ENCODE results near the gene RBM47. TPM values are rescaled to one million over a fixed set of nuclear protein-coding genes. Genes with fewer than 3 reads are reported as not detected.

Gene RBM47
- total and polyA plus RNA-seq, 2 of the 4 experiments (the other 2 are of a cell fraction) = 0.44 to 1.1 TPM

DNA sequence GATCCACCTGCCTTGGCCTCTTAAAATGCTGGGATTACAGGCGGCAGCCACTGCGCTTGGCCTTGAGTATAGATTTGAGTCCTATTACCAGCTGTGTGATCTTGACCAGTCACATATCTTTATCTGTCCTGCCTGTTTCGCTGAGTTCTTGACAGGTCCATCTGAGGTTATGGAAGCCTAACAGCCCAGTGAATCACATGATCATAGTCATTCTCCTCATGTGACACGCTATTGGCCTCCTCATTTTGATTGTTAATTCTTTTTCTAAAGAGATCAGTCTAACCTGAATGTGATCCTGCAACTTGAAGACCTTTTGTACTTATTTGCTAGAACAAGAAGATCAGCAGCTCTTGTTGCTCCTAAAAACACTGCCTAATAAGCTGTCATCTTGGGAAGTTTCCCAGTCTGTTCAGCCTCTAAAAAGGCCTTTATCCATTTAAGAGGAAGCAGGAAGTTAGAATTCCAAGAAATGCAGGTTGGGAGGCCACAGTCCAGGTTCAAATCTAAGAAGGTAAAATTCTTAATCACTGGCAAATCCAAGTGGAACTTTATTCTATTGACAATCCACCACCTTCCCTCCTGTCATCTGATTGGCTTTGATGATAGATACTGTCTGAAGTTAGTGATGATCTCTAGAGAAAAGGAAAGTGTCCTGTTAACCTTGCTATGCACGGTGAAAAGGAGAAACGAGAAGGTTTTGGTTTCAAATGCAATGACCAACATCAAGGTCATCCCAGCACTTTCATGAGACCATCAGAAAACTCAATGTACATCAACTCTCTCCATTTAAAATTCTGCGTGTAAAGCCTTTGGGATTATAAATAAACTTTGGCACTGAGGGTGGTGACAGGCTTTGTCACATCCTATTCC, 207.6 kb downstream of the RBM47 start:
- no peak overlapping the region for H3K9ac ChIP-seq (ENCODE audit: low read depth, low read length)
- no peak overlapping the region for H2BK20ac ChIP-seq (ENCODE audit: low read depth, low read length)
- no peak overlapping the region for H3K18ac ChIP-seq (ENCODE audit: low read depth, low read length)
- no peak overlapping the region for H4K5ac ChIP-seq (ENCODE audit: low read depth, low read length)
- no peaks in the 10 kb centered on the region for H3K4me1 ChIP-seq (ENCODE audit: control insufficient read depth, insufficient read depth, low read length)
- no peak overlapping the region for H3K4me2 ChIP-seq (ENCODE audit: low read depth, low read length)
- no CpG with 5 or more reads among the region's 7 CpGs for WGBS, 2 experiments (ENCODE audit: extremely low coverage in 2 of 2, insufficient read length in 1 of 2)
- H3K56ac ChIP-seq (ENCODE audit: extremely low read depth, insufficient read depth, low read length) = no peak overlapping the region
- H3K23ac ChIP-seq (ENCODE audit: low read depth, low read length) = no peak overlapping the region
- no peak overlapping the region for H2AK9ac ChIP-seq (replicated peaks; ENCODE audit: low read depth, low read length, poor library complexity)
- no peak for TF ChIP-seq RAD21 (IDR thresholded peaks at IDR 0.05; ENCODE audit: low read length)
- TF ChIP-seq MXI1 (IDR thresholded peaks at IDR 0.05; ENCODE audit: borderline replicate concordance, low read depth, low read length) = no peak
- TF ChIP-seq MAFK (IDR thresholded peaks at IDR 0.05; ENCODE audit: low read depth, low read length) = no peak
- no peak for TF ChIP-seq MAZ (IDR thresholded peaks at IDR 0.05; ENCODE audit: borderline replicate concordance, low read depth, low read length)
- no peak for TF ChIP-seq BHLHE40 (IDR thresholded peaks at IDR 0.05; ENCODE audit: low read depth, low read length)
- TF ChIP-seq SMC3 (IDR thresholded peaks at IDR 0.05; ENCODE audit: low read depth, low read length) = no peak
- no peak overlapping the region for H2BK5ac ChIP-seq (ENCODE audit: low read depth, low read length, poor library complexity, severe bottlenecking)
- no peaks in the 10 kb centered on the region for H3K27me3 ChIP-seq (ENCODE audit: control insufficient read depth, insufficient read depth, low read length)
- no peak overlapping the region for H3K27ac ChIP-seq (ENCODE audit: insufficient read depth, low read length)
- no peak overlapping the region for H3K14ac ChIP-seq (replicated peaks; ENCODE audit: low read depth, low read length)
- H4K20me1 ChIP-seq (ENCODE audit: insufficient read depth, low read length) = no peaks in the 10 kb centered on the region
- intact Hi-C loops (cut with micrococcal nuclease) = no loop called here
- in situ Hi-C loops (cut with MboI; ENCODE audit: low sequenced_read_pairs) = no loop called here
- no peak overlapping the region for H4K91ac ChIP-seq (ENCODE audit: insufficient read depth, low read depth, low read length)
- H2AK5ac ChIP-seq (ENCODE audit: low read depth, low read length) = no peak overlapping the region
- BruUV-seq (replicated peaks) = no TSS peak
- H2BK120ac ChIP-seq (ENCODE audit: low read depth, low read length) = no peak overlapping the region
- no peaks in the 10 kb centered on the region for H3K9me1 ChIP-seq (ENCODE audit: insufficient read depth, low read length)
- POLR2A ChIA-PET (ENCODE audit: unreplicated experiment) = interaction anchor here (0.6 kb wide), 1 partner anchor 10 kb away, joined by 3 read pairs; no protein-coding TSS in a partner anchor
- no peak overlapping the region for H3K4me3 ChIP-seq (ENCODE audit: insufficient read depth, low read depth, low read length)
- dilution Hi-C loops (cut with HindIII; ENCODE audit: low sequenced_read_pairs, unreplicated experiment) = no loop called here
- no peak overlapping the region for H4K8ac ChIP-seq (ENCODE audit: low read depth in 2 of 2, low read length in 2 of 2)
- no peak overlapping the region for H2BK15ac ChIP-seq (ENCODE audit: low read depth, low read length)
- no peak for ATAC-seq (ENCODE audit: low read depth)
- no peak for DNase-seq
- CTCF ChIA-PET = no interaction called here
- no peaks in the 10 kb centered on the region for H3K36me3 ChIP-seq (ENCODE audit: control insufficient read depth, insufficient read depth, low read length)
- H3K79me1 ChIP-seq (ENCODE audit: low read depth in 1 of 2, low read length in 2 of 2) = no peaks in the 10 kb centered on the region
- no peaks in the 10 kb centered on the region for H3K9me3 ChIP-seq (ENCODE audit: control insufficient read depth, insufficient read depth, low read length)
- H2AFZ ChIP-seq (replicated peaks; ENCODE audit: low read length, poor library complexity) = no peak overlapping the region
- no peak overlapping the region for H3K4ac ChIP-seq (ENCODE audit: low read depth, low read length)
